ENCODE results near the gene DLG1. TPM values are rescaled to one million over a fixed set of nuclear protein-coding genes. Genes with fewer than 3 reads are reported as not detected.

The DLG1 gene
- total and polyA plus RNA-seq, 12 donors: 14.1 to 74.6 (median 58.4) TPM

DNA sequence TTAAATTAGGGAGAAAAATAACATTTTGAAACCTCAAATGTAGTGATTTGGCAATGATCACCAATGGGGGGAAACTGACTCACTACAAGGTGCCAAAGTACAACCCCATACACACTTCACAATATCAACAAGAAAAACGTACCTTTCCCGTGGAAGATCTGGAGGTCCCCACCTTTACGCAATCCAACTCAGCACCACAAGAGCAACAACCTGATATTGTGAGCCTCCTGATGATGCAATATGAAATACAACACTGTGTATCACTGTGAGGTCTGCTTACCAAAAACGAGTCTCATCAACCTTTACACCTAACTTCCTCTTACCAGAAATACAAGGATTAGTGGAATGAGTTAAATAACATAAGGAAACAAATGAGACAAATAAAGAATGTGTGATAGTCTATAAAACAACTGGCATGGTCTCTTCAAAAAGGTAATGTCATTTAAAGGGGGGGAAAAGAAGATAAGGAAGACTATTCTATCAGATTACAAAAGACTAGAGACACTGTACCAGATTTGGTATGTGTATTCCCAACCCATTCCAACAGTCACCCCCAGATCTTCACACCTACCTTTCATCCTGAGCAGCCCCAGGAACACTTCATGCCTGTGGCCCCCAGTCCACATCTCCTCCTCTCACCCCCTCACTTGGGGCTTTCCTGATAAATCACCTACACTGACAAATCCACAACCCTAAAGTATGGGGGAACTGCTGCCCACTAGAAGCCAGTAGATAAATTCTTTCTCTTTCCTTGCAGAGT lies 27.7 kb downstream of the DLG1 start:
- Histone ChIP-seq H3K36me3 (replicated peaks in 1 of 2) (no peaks in the 10 kb centered on the region), H3K27me3 (no peaks in the 10 kb centered on the region), H3K27ac (no peak overlapping the region), H3K4me3 (no peak overlapping the region), H3K4me1 (replicated peaks in 1 of 2) (peaks cover 4 to 22% of the 10 kb centered on the region in 2 donors), H3K9me3 (replicated peaks in 1 of 3) (no peaks in the 10 kb centered on the region)
- no peak for TF ChIP-seq POLR2A (IDR thresholded peaks at IDR 0.05)
- TF ChIP-seq, protein P1, sequence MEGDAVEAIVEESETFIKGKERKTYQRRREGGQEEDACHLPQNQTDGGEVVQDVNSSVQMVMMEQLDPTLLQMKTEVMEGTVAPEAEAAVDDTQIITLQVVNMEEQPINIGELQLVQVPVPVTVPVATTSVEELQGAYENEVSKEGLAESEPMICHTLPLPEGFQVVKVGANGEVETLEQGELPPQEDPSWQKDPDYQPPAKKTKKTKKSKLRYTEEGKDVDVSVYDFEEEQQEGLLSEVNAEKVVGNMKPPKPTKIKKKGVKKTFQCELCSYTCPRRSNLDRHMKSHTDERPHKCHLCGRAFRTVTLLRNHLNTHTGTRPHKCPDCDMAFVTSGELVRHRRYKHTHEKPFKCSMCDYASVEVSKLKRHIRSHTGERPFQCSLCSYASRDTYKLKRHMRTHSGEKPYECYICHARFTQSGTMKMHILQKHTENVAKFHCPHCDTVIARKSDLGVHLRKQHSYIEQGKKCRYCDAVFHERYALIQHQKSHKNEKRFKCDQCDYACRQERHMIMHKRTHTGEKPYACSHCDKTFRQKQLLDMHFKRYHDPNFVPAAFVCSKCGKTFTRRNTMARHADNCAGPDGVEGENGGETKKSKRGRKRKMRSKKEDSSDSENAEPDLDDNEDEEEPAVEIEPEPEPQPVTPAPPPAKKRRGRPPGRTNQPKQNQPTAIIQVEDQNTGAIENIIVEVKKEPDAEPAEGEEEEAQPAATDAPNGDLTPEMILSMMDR (IDR thresholded peaks at IDR 0.05): no peak
- WGBS, 4 donors: 60 to 88% (median 78%) methylated on average over 4 of the region's 4 CpGs
- no peak for DNase-seq
- intact Hi-C loops (cut with DNase I): no loop called here

DNA sequence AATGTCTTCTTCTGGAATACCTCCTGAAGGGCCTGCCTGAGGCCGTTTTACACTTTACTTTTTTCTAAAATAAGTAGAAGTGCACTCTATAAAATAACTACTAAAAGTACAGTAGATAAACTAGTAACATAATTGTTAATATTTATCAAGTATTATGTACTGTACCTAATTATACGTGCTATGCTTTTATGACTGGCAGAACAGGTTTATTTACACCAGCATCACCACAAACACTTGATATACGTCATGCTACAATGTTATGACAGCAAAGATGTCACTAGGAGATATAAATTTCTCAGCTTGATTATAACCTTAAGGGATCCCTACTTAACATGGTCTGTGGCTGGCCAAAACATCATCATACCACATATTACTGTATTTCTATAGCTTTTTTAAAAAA lies 29.4 kb downstream of the DLG1 start:
- 77 to 87% (median 80%) methylated on average over 3 of the region's 3 CpGs for WGBS, 4 donors
- DNase-seq: no peak
- Histone ChIP-seq H3K4me3 (no peak overlapping the region), H3K9me3 (replicated peaks in 1 of 3) (no peaks in the 10 kb centered on the region), H3K4me1 (replicated peaks in 1 of 2) (peaks cover 4 to 22% of the 10 kb centered on the region in 2 donors), H3K27ac (no peak overlapping the region), H3K36me3 (replicated peaks in 1 of 2) (no peaks in the 10 kb centered on the region), H3K27me3 (no peaks in the 10 kb centered on the region)
- intact Hi-C loops (cut with DNase I): no loop called here
- TF ChIP-seq, protein P1 (IDR thresholded peaks at IDR 0.05): no peak
- TF ChIP-seq POLR2A (IDR thresholded peaks at IDR 0.05): no peak

DNA sequence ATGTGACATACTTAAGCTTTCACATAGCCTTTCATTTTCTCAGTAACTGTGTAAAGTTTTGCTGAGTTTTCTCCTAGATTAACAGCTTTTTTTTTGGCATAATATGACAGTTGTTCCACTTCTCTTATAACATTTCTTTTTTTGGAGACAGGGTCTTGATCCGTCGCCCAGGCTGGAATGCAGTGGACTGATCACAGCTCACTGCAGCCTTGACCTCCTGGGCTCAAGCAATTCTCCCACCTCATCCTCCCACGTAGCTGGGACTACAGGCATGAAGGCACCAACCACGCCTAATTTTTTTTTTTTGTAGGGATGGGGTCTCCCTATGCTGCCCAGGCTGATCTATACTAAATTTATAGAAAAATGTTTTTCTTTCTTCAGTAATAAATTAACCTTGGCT lies 30.1 kb downstream of the DLG1 start:
- no peak overlapping the region for H3K4me3 ChIP-seq
- H3K27ac ChIP-seq: no peak overlapping the region
- peak; percentile 33 to 81 (median 62) for DNase-seq
- TF ChIP-seq, protein P1 (IDR thresholded peaks at IDR 0.05): no peak
- no peak for TF ChIP-seq POLR2A (IDR thresholded peaks at IDR 0.05)
- intact Hi-C loops (cut with DNase I): no loop called here
- no peaks in the 10 kb centered on the region for H3K27me3 ChIP-seq
- H3K4me1 ChIP-seq (replicated peaks in 1 of 2): peaks cover 4 to 22% of the 10 kb centered on the region in 2 donors
- WGBS, 4 donors: 33 to 46% (median 36%) methylated on average over 4 of the region's 4 CpGs
- no peaks in the 10 kb centered on the region for H3K9me3 ChIP-seq (replicated peaks in 1 of 3)
- H3K36me3 ChIP-seq (replicated peaks in 1 of 2): no peaks in the 10 kb centered on the region

DNA sequence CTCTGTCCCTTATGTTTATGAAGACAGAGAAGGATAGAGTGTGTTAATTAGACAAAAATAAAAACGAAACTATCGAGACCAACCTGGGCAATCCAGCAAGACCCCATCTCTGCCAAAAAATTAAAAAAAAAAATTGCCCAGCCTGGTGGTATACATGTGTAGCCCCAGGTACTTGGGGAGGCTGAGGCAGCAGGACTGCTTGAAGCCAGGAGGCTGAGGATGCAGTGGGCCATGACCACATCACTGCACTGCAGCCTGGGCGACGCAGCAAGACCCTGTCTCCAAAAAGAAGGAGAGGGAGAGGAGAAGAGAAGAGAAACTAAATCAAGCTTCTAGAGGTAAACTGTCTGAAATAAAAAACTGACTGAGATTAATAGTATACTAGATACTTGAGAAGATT lies 32.1 kb downstream of the DLG1 start:
- H3K27ac ChIP-seq: no peak overlapping the region
- WGBS, 4 donors: 95 to 100% (median 99%) methylated on average over 4 of the region's 4 CpGs
- intact Hi-C loops (cut with DNase I): no loop called here

More for the DNA sequence above, 32.1 kb downstream of the DLG1 start:
- no peaks in the 10 kb centered on the region for H3K36me3 ChIP-seq (replicated peaks in 1 of 2)
- no peaks in the 10 kb centered on the region for H3K27me3 ChIP-seq
- peaks cover 4 to 22% of the 10 kb centered on the region in 2 donors for H3K4me1 ChIP-seq (replicated peaks in 1 of 2)
- DNase-seq: no peak
- H3K9me3 ChIP-seq (replicated peaks in 1 of 3): no peaks in the 10 kb centered on the region
- H3K4me3 ChIP-seq: no peak overlapping the region
- no peak for TF ChIP-seq POLR2A (IDR thresholded peaks at IDR 0.05)
- TF ChIP-seq, protein P1 (IDR thresholded peaks at IDR 0.05): no peak

All from adrenal gland (tissue), 12 donors.